K562 (cell line): ENCODE data around the gene RNF168.

ENCODE experiments used
- BDP1 ChIP-seq: IDR thresholded peaks from 3 replicates; pipeline ENCODE4 v1.6.1; 2011; ENCODE audit not compliant: insufficient read length, insufficient read depth
- CHD1 ChIP-seq: fragments of 200-600 bp; sonication (generic); IDR thresholded peaks from one replicate; pipeline ENCODE4 v1.6.1; 2012; ENCODE audit warnings: mild to moderate bottlenecking, moderate library complexity, low read length, inconsistent platforms
- CTCF ChIP-seq, 3 experiments: IDR thresholded peaks in 2 of 3; conservative IDR thresholded peaks in 1 of 3; 2 replicates each; pipeline ENCODE4 v1.5.1; 2011 to 2012; ENCODE audit warnings: low read length in 3 of 3, mild to moderate bottlenecking in 3 of 3, control low read depth in 2 of 3, improper control_type of control experiment in 1 of 3, inconsistent platforms in 1 of 3, low read depth in 1 of 3, mixed read lengths in 1 of 3, moderate library complexity in 1 of 3; ENCODE audit not compliant: insufficient read depth in 2 of 3
- GABPA ChIP-seq: fragments of 200-800 bp; sonication (Bioruptor generic); conservative IDR thresholded peaks from 2 replicates; pipeline ENCODE4 v1.6.1; 2016; ENCODE audit warnings: low read depth, missing genetic modification characterization, missing compliant biosample characterization
- GTF3C2 ChIP-seq: IDR thresholded peaks from 3 replicates; pipeline ENCODE4 v1.6.1; 2011; ENCODE audit warnings: borderline replicate concordance, mild to moderate bottlenecking, moderate library complexity; ENCODE audit not compliant: insufficient read length; ENCODE audit errors: extremely low read depth
- MAX ChIP-seq: sonication (generic); formaldehyde crosslinking; IDR thresholded peaks from 2 replicates; pipeline ENCODE4 v1.9.0; 2022; ENCODE audit warnings: mild to moderate bottlenecking, missing genetic modification reagents
- MCM5 ChIP-seq: fragments of 450-650 bp; IDR thresholded peaks from 2 replicates; pipeline ENCODE4 v1.6.1; 2016; ENCODE audit warnings: low read depth
- NFIC ChIP-seq: fragments of 450-650 bp; IDR thresholded peaks from 2 replicates; pipeline ENCODE4 v1.6.1; 2017; ENCODE audit warnings: mild to moderate bottlenecking, inconsistent platforms
- PHF8 ChIP-seq: fragments of 200-600 bp; sonication (generic); IDR thresholded peaks from 2 replicates; pipeline ENCODE4 v1.6.1; 2012; ENCODE audit warnings: mixed run types, mild to moderate bottlenecking, inconsistent platforms, low read length, moderate library complexity, borderline replicate concordance
- POLR2A ChIP-seq: fragments of 450-650 bp; conservative IDR thresholded peaks from 2 replicates; pipeline ENCODE4 v1.6.1; 2016
- RHOXF2B ChIP-seq: fragments of 250-450 bp; sonication (Bioruptor Pico); conservative IDR thresholded peaks from 2 replicates; pipeline ENCODE4 v1.5.1; 2021
- TCF7 ChIP-seq: sonication (generic); IDR thresholded peaks from 2 replicates; pipeline ENCODE4 v1.6.1; 2016; ENCODE audit warnings: antibody characterized with exemption, borderline replicate concordance
- TOE1 ChIP-seq, 2 experiments: fragments of 450-650 bp in 1 of 2; sonication (generic) in 1 of 2; formaldehyde crosslinking in 1 of 2; IDR thresholded peaks; 2 replicates each; pipeline versions ENCODE4 v1.7.1 to v1.8.0; 2016 to 2022; ENCODE audit warnings: borderline replicate concordance in 2 of 2, mild to moderate bottlenecking in 2 of 2, antibody characterized with exemption in 1 of 2, inconsistent platforms in 1 of 2, low read depth in 1 of 2, missing genetic modification reagents in 1 of 2, moderate library complexity in 1 of 2
- ZKSCAN1 ChIP-seq: fragments of 150-350 bp; IDR thresholded peaks from 2 replicates; pipeline ENCODE4 v1.6.1; 2016; ENCODE audit warnings: low read depth, low read length

GRCh38 chr3:196524527-196524926 is 21.0 kb upstream of the RNF168 start:
- no peak for TF ChIP-seq ZKSCAN1
- no peak for TF ChIP-seq TCF7
- TF ChIP-seq NFIC, result no peak
- no peak for TF ChIP-seq CHD1
- TF ChIP-seq RHOXF2B (CRISPR knock-in tag), result no peak
- no peak for TF ChIP-seq GABPA (tag)
- peak; percentile 69 to 78 (median 70) for TF ChIP-seq CTCF (IDR thresholded peaks at IDR 0.05 in 2 of 3, conservative IDR thresholded peaks at IDR 0.05 in 1 of 3; ENCODE audit: insufficient read depth in 2 of 3, low read depth in 1 of 3, low read length in 3 of 3)
- TF ChIP-seq MCM5, result no peak
- no peak for TF ChIP-seq PHF8
- no peak for TF ChIP-seq MAX (CRISPR knock-in tag)
- no peak for TF ChIP-seq BDP1
- no peak for TF ChIP-seq TOE1 (IDR thresholded peaks at IDR 0.05; ENCODE audit: borderline replicate concordance)
- no peak for TF ChIP-seq TOE1 (CRISPR knock-in tag; IDR thresholded peaks at IDR 0.05; ENCODE audit: borderline replicate concordance, low read depth)
- TF ChIP-seq GTF3C2, result no peak
- TF ChIP-seq POLR2A, result no peak
